ENCODE measurements around the gene SLC9A9.

DNA sequence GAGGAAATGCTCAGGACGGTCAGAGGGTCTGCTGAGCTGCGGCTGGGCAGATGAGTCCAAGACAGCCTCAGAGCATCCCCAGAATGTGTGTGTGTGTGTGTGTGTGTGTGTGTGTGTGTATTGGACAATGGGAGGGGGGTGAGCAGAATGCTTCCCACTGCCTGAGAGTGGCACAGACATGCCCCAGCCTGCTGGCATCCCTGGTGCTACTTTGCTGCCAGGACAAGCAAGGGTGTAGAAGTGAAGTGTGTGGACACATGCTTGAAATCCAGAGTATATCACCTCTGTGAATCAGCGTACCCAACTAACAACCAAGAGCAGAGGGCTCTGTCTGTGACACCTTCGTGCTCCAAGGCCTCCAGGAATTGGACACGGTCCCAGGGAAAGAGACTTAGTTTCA, 76.3 kb downstream of the SLC9A9 start:
- TF ChIP-seq, protein P1, sequence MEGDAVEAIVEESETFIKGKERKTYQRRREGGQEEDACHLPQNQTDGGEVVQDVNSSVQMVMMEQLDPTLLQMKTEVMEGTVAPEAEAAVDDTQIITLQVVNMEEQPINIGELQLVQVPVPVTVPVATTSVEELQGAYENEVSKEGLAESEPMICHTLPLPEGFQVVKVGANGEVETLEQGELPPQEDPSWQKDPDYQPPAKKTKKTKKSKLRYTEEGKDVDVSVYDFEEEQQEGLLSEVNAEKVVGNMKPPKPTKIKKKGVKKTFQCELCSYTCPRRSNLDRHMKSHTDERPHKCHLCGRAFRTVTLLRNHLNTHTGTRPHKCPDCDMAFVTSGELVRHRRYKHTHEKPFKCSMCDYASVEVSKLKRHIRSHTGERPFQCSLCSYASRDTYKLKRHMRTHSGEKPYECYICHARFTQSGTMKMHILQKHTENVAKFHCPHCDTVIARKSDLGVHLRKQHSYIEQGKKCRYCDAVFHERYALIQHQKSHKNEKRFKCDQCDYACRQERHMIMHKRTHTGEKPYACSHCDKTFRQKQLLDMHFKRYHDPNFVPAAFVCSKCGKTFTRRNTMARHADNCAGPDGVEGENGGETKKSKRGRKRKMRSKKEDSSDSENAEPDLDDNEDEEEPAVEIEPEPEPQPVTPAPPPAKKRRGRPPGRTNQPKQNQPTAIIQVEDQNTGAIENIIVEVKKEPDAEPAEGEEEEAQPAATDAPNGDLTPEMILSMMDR (IDR thresholded peaks at IDR 0.05; ENCODE audit: low read depth, low read length, missing input control) = no peak
- TF ChIP-seq YY1 (IDR thresholded peaks at IDR 0.05) (no peak), TAF1 (conservative IDR thresholded peaks at IDR 0.05) (no peak), GABPA (IDR thresholded peaks at IDR 0.05 in 1 of 2, conservative IDR thresholded peaks at IDR 0.05 in 1 of 2) (no peak)
